Stimulated activated naive CD8-positive, alpha-beta T cell treated with anti-CD3 and anti-CD28 coated beads, Interleukin-15, Interleukin-2, amounts not matched to agents 100 ng/mL and 50 ng/mL, for 24 hours (primary cell): ENCODE measurements around the gene ZNF77.
A peak's percentile ranks its signal among the peaks of the same experiment; 100 is the strongest.
"Not testable (repeated sequence)": the region's sequence is repeated elsewhere in the genome, so short reads cannot be mapped to it uniquely, and the experiment has no call there.

ENCODE experiments used
- H3K27ac Mint-ChIP-seq: one replicate; pipeline ENCODE4 v1.8.0; 2021; ENCODE audit warnings: mild to moderate bottlenecking, mixed read lengths
- H3K27me3 Mint-ChIP-seq: one replicate; pipeline ENCODE4 v1.8.0; 2021; ENCODE audit warnings: mixed read lengths
- H3K36me3 Mint-ChIP-seq: one replicate; pipeline ENCODE4 v1.8.0; 2021; ENCODE audit warnings: low read depth, mixed read lengths
- H3K4me1 Mint-ChIP-seq: one replicate; pipeline ENCODE4 v1.8.0; 2021; ENCODE audit warnings: low read depth, mixed read lengths
- H3K4me3 Mint-ChIP-seq: one replicate; pipeline ENCODE4 v1.8.0; 2021; ENCODE audit warnings: mild to moderate bottlenecking, mixed read lengths
- H3K9me3 Mint-ChIP-seq: one replicate; pipeline ENCODE4 v1.8.0; 2021; ENCODE audit warnings: mixed read lengths

ZNF77 gene

GRCh38 chr19:2978166-2978767, 33.5 kb upstream of the ZNF77 start:
- Mint-ChIP-seq H3K9me3 (no peaks in the 10 kb centered on the region), H3K36me3 (no peaks in the 10 kb centered on the region), H3K27ac (no peak overlapping the region), H3K4me3 (no peak overlapping the region), H3K4me1 (peaks cover 26% of the 10 kb centered on the region), H3K27me3 (peaks cover 7% of the 10 kb centered on the region)

GRCh38 chr19:2977746-2978138, 33.0 kb upstream of the ZNF77 start:
- no peak overlapping the region for H3K27ac Mint-ChIP-seq
- H3K36me3 Mint-ChIP-seq: no peaks in the 10 kb centered on the region
- peak overlapping the region; percentile 64 for H3K4me3 Mint-ChIP-seq
- no peaks in the 10 kb centered on the region for H3K9me3 Mint-ChIP-seq
- H3K27me3 Mint-ChIP-seq: peaks cover 4% of the 10 kb centered on the region
- H3K4me1 Mint-ChIP-seq: peaks cover 26% of the 10 kb centered on the region

- Mint-ChIP-seq H3K27me3 (peaks cover 4% of the 10 kb centered on the region), H3K4me3 (peak within 1 kb of the TSS; percentile 85), H3K36me3 (no peaks in the 10 kb centered on the region), H3K9me3 (no peaks in the 10 kb centered on the region), H3K27ac (peak within 1 kb of the TSS; percentile 85), H3K4me1 (peaks cover 26% of the 10 kb centered on the region)
These were observed 32.4 kb upstream of the ZNF77 start, which contains the start of gene TLE6 for GRCh38 chr19:2977001-2977745. TLE6 (plus strand) TSS chr19:2977564; CDS start chr19:2978234, 670 bp downstream.

- H3K4me3 Mint-ChIP-seq: peak overlapping the region; percentile 85
- H3K27ac Mint-ChIP-seq: no peak overlapping the region
- no peaks in the 10 kb centered on the region for H3K36me3 Mint-ChIP-seq
- H3K27me3 Mint-ChIP-seq: no peaks in the 10 kb centered on the region
- H3K9me3 Mint-ChIP-seq: no peaks in the 10 kb centered on the region
- peaks cover 26% of the 10 kb centered on the region for H3K4me1 Mint-ChIP-seq
These were observed 31.8 kb upstream of the ZNF77 start for GRCh38 chr19:2976609-2977000.

- H3K4me3 Mint-ChIP-seq: no peak overlapping the region
- H3K4me1 Mint-ChIP-seq: peaks cover 26% of the 10 kb centered on the region
- H3K27ac Mint-ChIP-seq: no peak overlapping the region
- no peaks in the 10 kb centered on the region for H3K9me3 Mint-ChIP-seq
- H3K27me3 Mint-ChIP-seq: no peaks in the 10 kb centered on the region
- no peaks in the 10 kb centered on the region for H3K36me3 Mint-ChIP-seq
These were observed 29.7 kb upstream of the ZNF77 start for GRCh38 chr19:2974342-2975041.

- Mint-ChIP-seq H3K27ac (no peak overlapping the region), H3K4me3 (no peak overlapping the region), H3K4me1 (peaks cover 30% of the 10 kb centered on the region), H3K27me3 (no peaks in the 10 kb centered on the region), H3K36me3 (no peaks in the 10 kb centered on the region), H3K9me3 (no peaks in the 10 kb centered on the region)
These were observed 28.5 kb upstream of the ZNF77 start for GRCh38 chr19:2973229-2973628.

- H3K36me3 Mint-ChIP-seq: no peaks in the 10 kb centered on the region
- H3K27me3 Mint-ChIP-seq: no peaks in the 10 kb centered on the region
- no peaks in the 10 kb centered on the region for H3K9me3 Mint-ChIP-seq
- no peak overlapping the region for H3K4me3 Mint-ChIP-seq
- H3K27ac Mint-ChIP-seq: no peak overlapping the region
- H3K4me1 Mint-ChIP-seq: peaks cover 13% of the 10 kb centered on the region
These were observed 25.5 kb upstream of the ZNF77 start for GRCh38 chr19:2970201-2970835.

GRCh38 chr19:2969104-2969504, 24.3 kb upstream of the ZNF77 start:
- no peaks in the 10 kb centered on the region for H3K27me3 Mint-ChIP-seq
- H3K27ac Mint-ChIP-seq: no peak overlapping the region
- peaks cover 4% of the 10 kb centered on the region for H3K4me1 Mint-ChIP-seq
- H3K9me3 Mint-ChIP-seq: no peaks in the 10 kb centered on the region
- H3K36me3 Mint-ChIP-seq: no peaks in the 10 kb centered on the region
- H3K4me3 Mint-ChIP-seq: no peak overlapping the region

- peaks cover 4% of the 10 kb centered on the region for H3K4me1 Mint-ChIP-seq
- no peaks in the 10 kb centered on the region for H3K9me3 Mint-ChIP-seq
- no peaks in the 10 kb centered on the region for H3K36me3 Mint-ChIP-seq
- H3K27me3 Mint-ChIP-seq: no peaks in the 10 kb centered on the region
- H3K4me3 Mint-ChIP-seq: no peak overlapping the region
- H3K27ac Mint-ChIP-seq: no peak overlapping the region
These were observed 23.2 kb upstream of the ZNF77 start for GRCh38 chr19:2967972-2968371.

- Mint-ChIP-seq H3K9me3 (no peaks in the 10 kb centered on the region), H3K36me3 (no peaks in the 10 kb centered on the region), H3K27me3 (no peaks in the 10 kb centered on the region), H3K27ac (no peak overlapping the region), H3K4me3 (no peak overlapping the region), H3K4me1 (peaks cover 9% of the 10 kb centered on the region)
These were observed 20.1 kb upstream of the ZNF77 start for GRCh38 chr19:2964874-2965273.

GRCh38 chr19:2963631-2964030, 18.9 kb upstream of the ZNF77 start:
- not testable (repeated sequence) for H3K9me3 Mint-ChIP-seq, H3K4me1 Mint-ChIP-seq, H3K27ac Mint-ChIP-seq, H3K36me3 Mint-ChIP-seq, H3K27me3 Mint-ChIP-seq, H3K4me3 Mint-ChIP-seq

- Mint-ChIP-seq H3K27me3 (no peaks in the 10 kb centered on the region), H3K4me1 (peaks cover 5% of the 10 kb centered on the region), H3K36me3 (no peaks in the 10 kb centered on the region), H3K4me3 (no peak overlapping the region), H3K9me3 (no peaks in the 10 kb centered on the region), H3K27ac (no peak overlapping the region)
These were observed 18.4 kb upstream of the ZNF77 start for GRCh38 chr19:2963122-2963521.

GRCh38 chr19:2962018-2962670, 17.4 kb upstream of the ZNF77 start:
- Mint-ChIP-seq H3K27ac (no peak overlapping the region), H3K9me3 (no peaks in the 10 kb centered on the region), H3K27me3 (no peaks in the 10 kb centered on the region), H3K36me3 (no peaks in the 10 kb centered on the region), H3K4me1 (peaks cover 5% of the 10 kb centered on the region), H3K4me3 (no peak overlapping the region)

- H3K36me3 Mint-ChIP-seq: no peaks in the 10 kb centered on the region
- H3K4me1 Mint-ChIP-seq: peaks cover 5% of the 10 kb centered on the region
- no peaks in the 10 kb centered on the region for H3K27me3 Mint-ChIP-seq
- no peak overlapping the region for H3K27ac Mint-ChIP-seq
- H3K9me3 Mint-ChIP-seq: no peaks in the 10 kb centered on the region
- H3K4me3 Mint-ChIP-seq: no peak overlapping the region
These were observed 15.3 kb upstream of the ZNF77 start for GRCh38 chr19:2960120-2960519.

GRCh38 chr19:2957160-2957559, 12.4 kb upstream of the ZNF77 start:
- no peaks in the 10 kb centered on the region for H3K9me3 Mint-ChIP-seq

More at GRCh38 chr19:2957160-2957559, 12.4 kb upstream of the ZNF77 start:
- no peak overlapping the region for H3K4me3 Mint-ChIP-seq
- no peaks in the 10 kb centered on the region for H3K27me3 Mint-ChIP-seq
- no peaks in the 10 kb centered on the region for H3K36me3 Mint-ChIP-seq
- no peak overlapping the region for H3K27ac Mint-ChIP-seq
- H3K4me1 Mint-ChIP-seq: peaks cover 4% of the 10 kb centered on the region
